Measurements from ENCODE around the gene UTP14A.

DNA sequence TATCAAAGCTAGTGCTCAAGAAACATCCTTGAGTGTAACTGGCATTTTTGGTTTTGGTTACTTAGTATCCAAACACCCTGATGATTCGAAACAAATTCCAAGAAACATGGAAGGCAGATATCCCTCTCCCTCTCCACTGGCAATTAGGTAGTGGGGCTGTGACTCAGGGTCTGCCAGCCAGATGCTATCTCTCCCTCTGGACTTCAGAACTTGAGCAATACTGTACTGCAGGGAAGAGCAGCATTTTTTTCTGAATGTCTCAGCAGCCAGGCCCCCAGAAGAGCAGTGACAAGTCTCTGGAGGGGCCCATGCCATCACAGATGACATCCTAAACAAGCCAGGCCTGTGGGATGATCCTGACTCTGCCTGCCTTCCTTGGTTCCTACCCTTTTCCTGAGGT is 39.2 kb downstream of the UTP14A start:
- TF ChIP-seq MXI1 (IDR thresholded peaks at IDR 0.05; ENCODE audit: low read depth, low read length) (no peak), CHD2 (IDR thresholded peaks at IDR 0.05; ENCODE audit: low read length, partially characterized antibody) (no peak), CTCF (IDR thresholded peaks at IDR 0.05) (no peak), RCOR1 (IDR thresholded peaks at IDR 0.05; ENCODE audit: low read length) (no peak), EP300 (IDR thresholded peaks at IDR 0.05; ENCODE audit: borderline replicate concordance in 1 of 2, low read depth in 1 of 2, low read length in 1 of 2) (no peak), TAF1 (IDR thresholded peaks at IDR 0.05; ENCODE audit: borderline replicate concordance, low read depth, low read length) (no peak), MEF2A (IDR thresholded peaks at IDR 0.05; ENCODE audit: borderline replicate concordance, low read depth) (no peak), RFX5 (IDR thresholded peaks at IDR 0.05; ENCODE audit: low read length) (no peak), SMC3 (IDR thresholded peaks at IDR 0.05; ENCODE audit: low read depth, low read length) (no peak), NFIC (IDR thresholded peaks at IDR 0.05; ENCODE audit: borderline replicate concordance) (no peak)
